ENCODE measurements around the gene PIGL.
"Not testable (repeated sequence)": the region's sequence is repeated elsewhere in the genome, so short reads cannot be mapped to it uniquely, and the experiment has no call there.

Gene PIGL

GRCh38 chr17:16277163-16277562 is 60.2 kb downstream of the PIGL start:
- DNase-seq = no peak

- no peak for DNase-seq
Measured at GRCh38 chr17:16281351-16281750, 64.3 kb downstream of the PIGL start.

- DNase-seq = no peak
Measured at GRCh38 chr17:16282522-16282921, 65.5 kb downstream of the PIGL start.

GRCh38 chr17:16283705-16284104 is 66.7 kb downstream of the PIGL start:
- no peak for DNase-seq

GRCh38 chr17:16285646-16286008 is 68.6 kb downstream of the PIGL start:
- DNase-seq = no peak

GRCh38 chr17:16286009-16286946 is 69.3 kb downstream of the PIGL start:
- DNase-seq = peak; percentile 99

GRCh38 chr17:16286947-16287562 is 70.0 kb downstream of the PIGL start:
- peak; percentile 42 for DNase-seq

- DNase-seq = peak; percentile 96
Measured at GRCh38 chr17:16287563-16288027, 70.6 kb downstream of the PIGL start.

- DNase-seq = peak; percentile 5
Measured at GRCh38 chr17:16288860-16289571, 72.0 kb downstream of the PIGL start.

GRCh38 chr17:16293931-16294330 is 76.9 kb downstream of the PIGL start:
- DNase-seq = no peak

- no peak for DNase-seq
Measured at GRCh38 chr17:16294560-16294959, 77.5 kb downstream of the PIGL start.

- DNase-seq = not testable (repeated sequence)
Measured at GRCh38 chr17:16296072-16296471, 79.1 kb downstream of the PIGL start.

GRCh38 chr17:16297367-16298139 is 80.5 kb downstream of the PIGL start:
- no peak for DNase-seq

GRCh38 chr17:16298140-16298662 is 81.2 kb downstream of the PIGL start:
- DNase-seq = no peak

GRCh38 chr17:16300554-16300953 is 83.5 kb downstream of the PIGL start:
- no peak for DNase-seq

GRCh38 chr17:16301963-16302855 is 85.2 kb downstream of the PIGL start:
- DNase-seq = no peak

GRCh38 chr17:16302856-16303255 is 85.8 kb downstream of the PIGL start:
- DNase-seq = no peak

GRCh38 chr17:16304830-16305229 is 87.8 kb downstream of the PIGL start:
- DNase-seq = peak; percentile 9

GRCh38 chr17:16306211-16306610 is 89.2 kb downstream of the PIGL start:
- no peak for DNase-seq

- DNase-seq = not testable (repeated sequence)
Measured at GRCh38 chr17:16312061-16312460, 95.1 kb downstream of the PIGL start.
